Smooth muscle cell (in vitro differentiated cells): ENCODE data around the gene PAX5. TPM values are rescaled to one million over a fixed set of nuclear protein-coding genes. Genes with fewer than 3 reads are reported as not detected.

Source experiments
- DNase-seq: peaks from one replicate; lab custom pipeline; 2025; ENCODE audit not compliant: unreplicated experiment; lab: John Stamatoyannopoulos, UW
- H2AFZ ChIP-seq: fragments of 200-600 bp; sonication (generic); 2 replicates; pipeline ENCODE4 v1.6.0; 2016; ENCODE audit warnings: antibody characterized with exemption, low read depth, mild to moderate bottlenecking
- H3F3A ChIP-seq: fragments of 200-600 bp; sonication (generic); 2 replicates; pipeline ENCODE4 v1.6.0; 2017; ENCODE audit warnings: antibody characterized with exemption, low read depth
- H3K27ac ChIP-seq: fragments of 200-600 bp; sonication (generic); 2 replicates; pipeline ENCODE4 v1.5.1; 2016; ENCODE audit warnings: low read depth, mild to moderate bottlenecking
- H3K27me3 ChIP-seq: fragments of 200-600 bp; sonication (generic); 2 replicates; pipeline ENCODE4 v1.6.1; 2016; ENCODE audit warnings: low read depth, mild to moderate bottlenecking
- H3K36me3 ChIP-seq: fragments of 200-600 bp; sonication (generic); 2 replicates; pipeline ENCODE4 v1.5.1; 2016; ENCODE audit warnings: low read depth
- H3K4me1 ChIP-seq: fragments of 200-600 bp; sonication (generic); 2 replicates; pipeline ENCODE4 v1.5.1; 2016; ENCODE audit warnings: low read depth
- H3K4me2 ChIP-seq: fragments of 200-600 bp; sonication (generic); 2 replicates; pipeline ENCODE4 v1.6.0; 2016; ENCODE audit warnings: mild to moderate bottlenecking
- H3K4me3 ChIP-seq: fragments of 200-600 bp; sonication (generic); 2 replicates; pipeline ENCODE4 v1.5.1; 2016; ENCODE audit warnings: mild to moderate bottlenecking
- H3K79me2 ChIP-seq: fragments of 200-600 bp; sonication (generic); 2 replicates; pipeline ENCODE4 v1.6.0; 2016; ENCODE audit warnings: low read depth, mild to moderate bottlenecking
- H3K9ac ChIP-seq: fragments of 200-600 bp; sonication (generic); 2 replicates; pipeline ENCODE4 v1.6.0; 2016; ENCODE audit warnings: low read depth
- H3K9me3 ChIP-seq: fragments of 200-600 bp; sonication (generic); replicated peaks from 2 replicates; pipeline ENCODE4 v1.5.1; 2016; ENCODE audit warnings: low read depth
- H4K20me1 ChIP-seq: fragments of 200-600 bp; sonication (generic); 2 replicates; pipeline ENCODE4 v1.6.0; 2016; ENCODE audit warnings: low read depth
- WGBS: methylation state at CpG from one replicate; pipeline ENCODE4 v1.1.7; 2016; ENCODE audit warnings: low lambda C conversion rate; 5-methylcytosine and 5-hydroxymethylcytosine counted together
- polyA plus RNA-seq: library from polyadenylated mRNA; unstranded; fragments of >200 nt; fragmentation: Nextera tagmentation; extraction: Ambion mirVana; gene quantifications from 2 replicates; pipeline ENCODE4 v1.2.1, GENCODE V29; 2016
- total RNA-seq: library from RNA; depleted of rRNA; stranded (reverse); fragments of >200 nt; gene quantifications from 2 replicates; pipeline ENCODE4 v1.2.3, GENCODE V29; 2014
- TF ChIP-seq, protein P1 (sequence below): fragments of 200-600 bp; sonication (generic); IDR thresholded peaks from 2 replicates; pipeline ENCODE4 v1.5.1; 2017; ENCODE audit warnings: borderline replicate concordance, mild to moderate bottlenecking, antibody characterized with exemption; ENCODE audit not compliant: insufficient read depth, poor library complexity, severe bottlenecking

The PAX5 gene
- total and polyA plus RNA-seq, 2 experiments from 2014 or later: 0.09 TPM; not detected in 1

DNA sequence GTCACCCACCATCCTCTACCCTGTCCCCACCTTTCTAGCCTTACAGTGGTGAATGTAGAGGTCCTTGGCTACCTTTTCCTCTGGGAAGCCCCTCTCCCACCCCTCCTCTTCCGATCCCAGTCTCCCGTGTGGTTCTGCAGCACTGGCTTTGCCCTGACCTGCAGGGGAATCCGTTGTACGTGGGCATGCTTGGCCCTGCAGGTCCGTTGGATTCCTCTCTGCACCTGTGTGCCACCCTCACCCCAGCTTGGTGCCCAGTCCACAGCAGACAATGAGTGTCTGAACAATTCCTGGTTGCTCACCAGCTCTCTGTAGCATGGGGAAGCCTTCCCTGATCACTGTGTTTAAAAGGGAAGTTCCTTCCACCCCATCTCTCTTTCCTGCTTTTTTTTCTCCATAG is 185.1 kb downstream of the PAX5 start:
- peaks cover 4% of the 10 kb centered on the region for H3K4me1 ChIP-seq
- TF ChIP-seq, protein P1, sequence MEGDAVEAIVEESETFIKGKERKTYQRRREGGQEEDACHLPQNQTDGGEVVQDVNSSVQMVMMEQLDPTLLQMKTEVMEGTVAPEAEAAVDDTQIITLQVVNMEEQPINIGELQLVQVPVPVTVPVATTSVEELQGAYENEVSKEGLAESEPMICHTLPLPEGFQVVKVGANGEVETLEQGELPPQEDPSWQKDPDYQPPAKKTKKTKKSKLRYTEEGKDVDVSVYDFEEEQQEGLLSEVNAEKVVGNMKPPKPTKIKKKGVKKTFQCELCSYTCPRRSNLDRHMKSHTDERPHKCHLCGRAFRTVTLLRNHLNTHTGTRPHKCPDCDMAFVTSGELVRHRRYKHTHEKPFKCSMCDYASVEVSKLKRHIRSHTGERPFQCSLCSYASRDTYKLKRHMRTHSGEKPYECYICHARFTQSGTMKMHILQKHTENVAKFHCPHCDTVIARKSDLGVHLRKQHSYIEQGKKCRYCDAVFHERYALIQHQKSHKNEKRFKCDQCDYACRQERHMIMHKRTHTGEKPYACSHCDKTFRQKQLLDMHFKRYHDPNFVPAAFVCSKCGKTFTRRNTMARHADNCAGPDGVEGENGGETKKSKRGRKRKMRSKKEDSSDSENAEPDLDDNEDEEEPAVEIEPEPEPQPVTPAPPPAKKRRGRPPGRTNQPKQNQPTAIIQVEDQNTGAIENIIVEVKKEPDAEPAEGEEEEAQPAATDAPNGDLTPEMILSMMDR: no peak
- H3K9me3 ChIP-seq: no peaks in the 10 kb centered on the region
- no peak overlapping the region for H3K9ac ChIP-seq
- no peaks in the 10 kb centered on the region for H3F3A ChIP-seq
- H3K27me3 ChIP-seq: peaks cover 24% of the 10 kb centered on the region
- 89% methylated on average over 5 of the region's 5 CpGs for WGBS
- H3K27ac ChIP-seq: no peak overlapping the region
- no peak overlapping the region for H3K4me2 ChIP-seq
- no peak for DNase-seq
- no peaks in the 10 kb centered on the region for H3K79me2 ChIP-seq
- H2AFZ ChIP-seq: no peak overlapping the region
- H3K36me3 ChIP-seq: no peaks in the 10 kb centered on the region
- no peak overlapping the region for H3K4me3 ChIP-seq
- no peaks in the 10 kb centered on the region for H4K20me1 ChIP-seq

DNA sequence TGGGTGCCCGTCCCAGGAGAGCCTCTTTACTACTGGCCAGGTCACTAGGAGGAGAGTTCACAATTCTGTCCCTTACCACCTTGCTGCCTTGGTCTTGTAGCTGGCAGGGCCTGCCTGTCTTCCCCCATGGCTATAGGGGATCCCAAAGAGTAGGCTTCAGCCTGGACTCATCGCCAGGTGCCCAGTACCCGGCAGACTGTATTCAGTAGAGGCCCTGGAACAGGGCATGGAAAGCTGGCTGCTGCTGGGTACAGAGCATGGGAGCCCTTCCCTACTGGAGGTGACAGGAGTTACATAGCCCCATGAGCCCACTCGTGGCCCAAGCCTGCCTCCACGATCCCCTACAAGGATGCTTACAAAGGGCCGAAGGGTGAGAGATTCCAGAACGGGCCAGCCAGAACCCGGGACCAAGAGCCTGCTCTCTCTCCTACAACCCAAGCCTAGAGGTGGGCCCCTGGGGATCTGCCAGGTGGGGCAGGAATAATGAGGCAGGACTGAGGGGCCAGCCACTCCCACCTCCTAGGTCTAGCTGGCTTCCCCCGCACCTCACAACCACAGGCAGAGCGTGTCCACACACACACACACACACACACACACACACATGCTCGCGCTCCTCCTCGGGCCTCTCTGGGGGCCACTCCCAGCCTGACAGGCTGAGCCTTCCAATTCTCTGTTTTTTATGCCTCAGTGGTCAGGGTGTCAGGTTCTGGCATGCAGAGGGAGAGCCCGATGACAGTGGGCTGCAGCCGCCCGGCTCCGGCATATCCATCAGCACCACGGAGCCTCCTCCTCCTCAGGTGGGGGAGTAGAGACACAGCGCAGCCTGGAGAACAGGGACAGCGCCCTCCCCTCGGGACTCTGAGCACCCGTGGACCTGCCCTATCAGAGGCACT is 186.0 kb downstream of the PAX5 start:
- Histone ChIP-seq H3K4me2 (no peak overlapping the region), H3F3A (no peaks in the 10 kb centered on the region), H3K9ac (no peak overlapping the region), H3K27me3 (peaks cover 16% of the 10 kb centered on the region), H2AFZ (no peak overlapping the region), H3K27ac (no peak overlapping the region), H3K4me1 (peaks cover 4% of the 10 kb centered on the region), H3K36me3 (no peaks in the 10 kb centered on the region), H4K20me1 (no peaks in the 10 kb centered on the region), H3K4me3 (no peak overlapping the region), H3K79me2 (no peaks in the 10 kb centered on the region), H3K9me3 (no peaks in the 10 kb centered on the region)
- TF ChIP-seq, protein P1: no peak
- DNase-seq: no peak
- WGBS: 67% methylated on average over 22 of the region's 22 CpGs

DNA sequence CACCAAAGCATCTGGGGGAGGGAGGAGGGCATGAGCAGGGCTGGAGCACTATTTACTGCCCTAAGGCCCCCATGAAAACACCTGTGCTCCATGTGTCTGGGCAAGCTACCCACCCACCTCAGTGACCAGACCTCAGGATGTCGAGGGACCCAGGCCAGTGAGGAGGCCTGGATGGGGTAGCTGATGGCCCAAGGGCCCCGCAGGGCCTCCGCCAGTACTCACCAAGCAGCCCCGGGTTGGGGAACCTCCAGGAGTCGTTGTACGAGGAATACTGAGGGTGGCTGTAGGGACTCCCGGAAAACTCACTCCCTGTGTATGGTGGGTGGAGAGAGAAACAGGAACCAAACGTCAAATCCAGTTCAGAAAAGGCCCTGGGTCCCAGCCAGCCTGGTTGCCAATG is 187.4 kb downstream of the PAX5 start:
- no peak overlapping the region for H2AFZ ChIP-seq
- H3K9ac ChIP-seq: no peak overlapping the region
- H3K4me2 ChIP-seq: no peak overlapping the region
- H3K27ac ChIP-seq: no peak overlapping the region
- TF ChIP-seq, protein P1: no peak
- H3K27me3 ChIP-seq: peaks cover 8% of the 10 kb centered on the region
- H4K20me1 ChIP-seq: no peaks in the 10 kb centered on the region
- H3K79me2 ChIP-seq: no peaks in the 10 kb centered on the region
- H3K36me3 ChIP-seq: no peaks in the 10 kb centered on the region
- WGBS: 94% methylated on average over 8 of the region's 8 CpGs
- H3K4me3 ChIP-seq: no peak overlapping the region
- H3F3A ChIP-seq: no peaks in the 10 kb centered on the region
- DNase-seq: no peak
- no peaks in the 10 kb centered on the region for H3K9me3 ChIP-seq
- H3K4me1 ChIP-seq: peaks cover 16% of the 10 kb centered on the region
